Prostate gland (tissue), 2 donors: ENCODE measurements around the gene EPHA2.

ENCODE experiments used
- POLR2A ChIP-seq: fragments of 450-650 bp; IDR thresholded peaks from one replicate; pipeline ENCODE4 v1.6.1; 2016; ENCODE audit warnings: antibody characterized with exemption, mild to moderate bottlenecking
- TF ChIP-seq, protein P1 (sequence below), 4 experiments: fragments of 200-600 bp in 2 of 4; fragments of 450-650 bp in 2 of 4; sonication (generic) in 2 of 4; IDR thresholded peaks; 1 replicate in 3 of 4; 2 replicates in 1 of 4; pipeline ENCODE4 v1.5.1; 2016 to 2019; ENCODE audit warnings: antibody characterized with exemption in 4 of 4, mild to moderate bottlenecking in 2 of 4, moderate library complexity in 2 of 4

DNA sequence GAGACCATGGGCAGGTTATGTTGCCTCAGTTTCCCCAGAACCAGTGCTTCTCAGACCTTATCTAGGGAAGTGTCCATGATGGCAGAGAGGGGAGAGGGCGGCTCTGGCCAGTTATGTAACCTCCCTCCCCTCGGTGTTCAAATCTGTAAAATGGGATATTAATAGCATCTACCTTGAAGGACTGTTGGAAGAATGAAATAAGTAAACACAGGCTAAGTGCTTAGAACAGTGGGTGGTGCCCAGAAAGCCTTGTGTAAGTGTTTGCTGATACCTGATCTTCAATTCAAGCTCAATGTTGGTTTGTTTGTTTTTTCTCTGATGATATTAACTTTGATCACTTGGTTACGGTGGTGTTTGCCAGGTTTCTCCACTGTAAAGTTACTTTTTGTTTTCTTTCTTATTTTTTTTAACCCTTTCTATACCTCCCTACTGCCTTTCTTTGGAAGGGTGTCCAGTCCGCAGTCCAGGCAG, 34.9 kb downstream of the EPHA2 start:
- TF ChIP-seq POLR2A: no peak
- TF ChIP-seq, protein P1, sequence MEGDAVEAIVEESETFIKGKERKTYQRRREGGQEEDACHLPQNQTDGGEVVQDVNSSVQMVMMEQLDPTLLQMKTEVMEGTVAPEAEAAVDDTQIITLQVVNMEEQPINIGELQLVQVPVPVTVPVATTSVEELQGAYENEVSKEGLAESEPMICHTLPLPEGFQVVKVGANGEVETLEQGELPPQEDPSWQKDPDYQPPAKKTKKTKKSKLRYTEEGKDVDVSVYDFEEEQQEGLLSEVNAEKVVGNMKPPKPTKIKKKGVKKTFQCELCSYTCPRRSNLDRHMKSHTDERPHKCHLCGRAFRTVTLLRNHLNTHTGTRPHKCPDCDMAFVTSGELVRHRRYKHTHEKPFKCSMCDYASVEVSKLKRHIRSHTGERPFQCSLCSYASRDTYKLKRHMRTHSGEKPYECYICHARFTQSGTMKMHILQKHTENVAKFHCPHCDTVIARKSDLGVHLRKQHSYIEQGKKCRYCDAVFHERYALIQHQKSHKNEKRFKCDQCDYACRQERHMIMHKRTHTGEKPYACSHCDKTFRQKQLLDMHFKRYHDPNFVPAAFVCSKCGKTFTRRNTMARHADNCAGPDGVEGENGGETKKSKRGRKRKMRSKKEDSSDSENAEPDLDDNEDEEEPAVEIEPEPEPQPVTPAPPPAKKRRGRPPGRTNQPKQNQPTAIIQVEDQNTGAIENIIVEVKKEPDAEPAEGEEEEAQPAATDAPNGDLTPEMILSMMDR (IDR thresholded peaks at IDR 0.05): no peak
